Glutamatergic neuron (in vitro differentiated cells): ENCODE measurements around the gene RASSF7. TPM values are rescaled to one million over a fixed set of nuclear protein-coding genes. Genes with fewer than 3 reads are reported as not detected.

Experiments
- DNase-seq: peaks from one replicate; pipeline ENCODE4 v3.0.0; 2022
- H3K27ac Mint-ChIP-seq: one replicate; pipeline ENCODE4 v1.8.0; 2020; ENCODE audit warnings: mild to moderate bottlenecking, mixed read lengths, inconsistent platforms; ENCODE audit not compliant: unreplicated experiment
- H3K27me3 Mint-ChIP-seq: one replicate; pipeline ENCODE4 v1.8.0; 2020; ENCODE audit warnings: mild to moderate bottlenecking, moderate library complexity, mixed read lengths, inconsistent platforms; ENCODE audit not compliant: unreplicated experiment
- H3K36me3 Mint-ChIP-seq: one replicate; pipeline ENCODE4 v1.8.0; 2020; ENCODE audit warnings: mild to moderate bottlenecking, mixed read lengths, inconsistent platforms; ENCODE audit not compliant: unreplicated experiment
- H3K4me1 Mint-ChIP-seq: one replicate; pipeline ENCODE4 v1.8.0; 2020; ENCODE audit warnings: mild to moderate bottlenecking, low read depth, mixed read lengths, inconsistent platforms; ENCODE audit not compliant: unreplicated experiment
- H3K4me3 Mint-ChIP-seq: one replicate; pipeline ENCODE4 v1.8.0; 2020; ENCODE audit warnings: mild to moderate bottlenecking, mixed read lengths, inconsistent platforms; ENCODE audit not compliant: unreplicated experiment
- H3K9me3 Mint-ChIP-seq: one replicate; pipeline ENCODE4 v1.8.0; 2020; ENCODE audit warnings: mild to moderate bottlenecking, moderate library complexity, mixed read lengths, inconsistent platforms; ENCODE audit not compliant: unreplicated experiment
- total RNA-seq: library from RNA; stranded (reverse); fragmentation: NEBNext Ultra II Directional; extraction: Animal tissue kit (Norgen Biotek cat#: 25700); gene quantifications from one replicate; pipeline ENCODE4 v1.2.1, GENCODE V29; 2021; ENCODE audit not compliant: unreplicated experiment
- TF ChIP-seq, protein P1 (sequence below): fragments of 200-600 bp; sonication (generic); IDR thresholded peaks from one replicate; pipeline ENCODE4 v1.5.0; 2021; ENCODE audit not compliant: partially characterized antibody, unreplicated experiment

The RASSF7 gene
- total RNA-seq, 1 donor from 2014 or later = 9.4 TPM

DNA sequence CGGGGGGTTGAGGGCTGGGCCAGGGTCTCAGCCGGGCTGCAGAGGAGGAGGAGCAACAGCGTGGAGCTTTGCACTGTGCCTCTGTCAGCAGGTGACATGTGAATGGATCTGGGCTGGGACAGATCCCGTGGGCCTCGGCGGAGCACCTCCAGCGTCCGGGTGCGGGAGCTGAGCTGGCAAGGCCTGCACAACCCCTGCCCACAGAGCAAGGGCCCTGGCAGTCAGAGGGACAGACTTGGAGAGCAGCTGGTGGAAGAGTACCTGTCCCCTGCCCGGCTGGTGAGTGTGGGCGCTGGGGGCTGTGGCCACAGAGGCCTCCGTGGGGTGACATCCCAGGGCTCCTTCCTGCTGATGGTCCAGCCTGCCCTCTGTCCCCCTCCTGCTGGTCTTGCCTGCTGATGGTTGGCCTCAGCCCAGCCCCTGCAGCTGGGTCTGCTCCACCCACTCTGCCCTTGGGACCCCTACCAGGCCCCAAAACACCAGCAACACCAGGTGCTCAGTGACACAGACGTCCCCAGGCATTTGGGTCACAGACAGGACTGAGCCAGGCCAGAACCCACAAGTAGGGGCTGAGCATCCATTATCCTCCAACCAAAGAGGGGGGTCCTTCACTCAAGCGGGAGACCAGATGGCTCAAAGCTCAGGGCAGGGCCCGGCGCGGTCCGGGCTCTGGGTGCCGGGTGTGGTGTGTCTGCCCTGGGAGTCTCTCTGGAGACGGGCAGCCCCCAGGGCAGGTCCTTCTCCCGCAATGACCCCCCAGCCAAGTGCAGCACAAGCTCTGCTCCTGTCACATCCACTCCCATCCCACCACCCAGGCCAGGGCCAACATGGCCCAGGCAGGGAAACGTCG is 20.0 kb upstream of the RASSF7 start:
- H3K27ac Mint-ChIP-seq = no peak overlapping the region
- DNase-seq = peak; percentile 19
- no peaks in the 10 kb centered on the region for H3K36me3 Mint-ChIP-seq
- no peaks in the 10 kb centered on the region for H3K4me1 Mint-ChIP-seq
- H3K4me3 Mint-ChIP-seq = no peak overlapping the region
- TF ChIP-seq, protein P1, sequence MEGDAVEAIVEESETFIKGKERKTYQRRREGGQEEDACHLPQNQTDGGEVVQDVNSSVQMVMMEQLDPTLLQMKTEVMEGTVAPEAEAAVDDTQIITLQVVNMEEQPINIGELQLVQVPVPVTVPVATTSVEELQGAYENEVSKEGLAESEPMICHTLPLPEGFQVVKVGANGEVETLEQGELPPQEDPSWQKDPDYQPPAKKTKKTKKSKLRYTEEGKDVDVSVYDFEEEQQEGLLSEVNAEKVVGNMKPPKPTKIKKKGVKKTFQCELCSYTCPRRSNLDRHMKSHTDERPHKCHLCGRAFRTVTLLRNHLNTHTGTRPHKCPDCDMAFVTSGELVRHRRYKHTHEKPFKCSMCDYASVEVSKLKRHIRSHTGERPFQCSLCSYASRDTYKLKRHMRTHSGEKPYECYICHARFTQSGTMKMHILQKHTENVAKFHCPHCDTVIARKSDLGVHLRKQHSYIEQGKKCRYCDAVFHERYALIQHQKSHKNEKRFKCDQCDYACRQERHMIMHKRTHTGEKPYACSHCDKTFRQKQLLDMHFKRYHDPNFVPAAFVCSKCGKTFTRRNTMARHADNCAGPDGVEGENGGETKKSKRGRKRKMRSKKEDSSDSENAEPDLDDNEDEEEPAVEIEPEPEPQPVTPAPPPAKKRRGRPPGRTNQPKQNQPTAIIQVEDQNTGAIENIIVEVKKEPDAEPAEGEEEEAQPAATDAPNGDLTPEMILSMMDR = no peak
- peaks cover 5% of the 10 kb centered on the region for H3K9me3 Mint-ChIP-seq
- H3K27me3 Mint-ChIP-seq = peaks cover 4% of the 10 kb centered on the region

DNA sequence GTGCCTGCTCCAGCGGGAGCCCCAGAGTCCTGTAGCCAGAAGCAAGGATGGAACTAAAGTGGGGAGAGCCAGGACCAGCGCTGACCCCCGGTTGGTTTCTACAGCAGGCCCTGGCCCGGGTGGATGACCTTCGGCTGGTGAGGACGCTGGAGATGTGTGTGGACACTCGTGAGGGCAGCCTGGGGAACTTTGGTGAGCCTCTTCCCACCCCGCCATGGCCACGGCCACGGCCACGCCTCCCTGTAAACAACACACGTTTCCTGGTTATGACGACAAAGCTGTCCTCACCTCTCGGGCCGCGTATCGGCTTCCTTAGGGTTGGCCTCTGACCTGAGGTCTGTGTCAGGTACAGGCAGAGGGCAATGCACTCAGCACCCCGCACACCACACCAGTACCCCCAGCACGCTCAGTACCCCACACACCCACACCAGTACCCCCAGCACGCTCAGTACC is 19.3 kb upstream of the RASSF7 start:
- H3K27me3 Mint-ChIP-seq = no peaks in the 10 kb centered on the region
- peaks cover under 1% of the 10 kb centered on the region for H3K9me3 Mint-ChIP-seq
- DNase-seq = peak; percentile 18
- no peaks in the 10 kb centered on the region for H3K36me3 Mint-ChIP-seq
- no peak overlapping the region for H3K27ac Mint-ChIP-seq
- no peaks in the 10 kb centered on the region for H3K4me1 Mint-ChIP-seq
- TF ChIP-seq, protein P1 = no peak
- H3K4me3 Mint-ChIP-seq = no peak overlapping the region

DNA sequence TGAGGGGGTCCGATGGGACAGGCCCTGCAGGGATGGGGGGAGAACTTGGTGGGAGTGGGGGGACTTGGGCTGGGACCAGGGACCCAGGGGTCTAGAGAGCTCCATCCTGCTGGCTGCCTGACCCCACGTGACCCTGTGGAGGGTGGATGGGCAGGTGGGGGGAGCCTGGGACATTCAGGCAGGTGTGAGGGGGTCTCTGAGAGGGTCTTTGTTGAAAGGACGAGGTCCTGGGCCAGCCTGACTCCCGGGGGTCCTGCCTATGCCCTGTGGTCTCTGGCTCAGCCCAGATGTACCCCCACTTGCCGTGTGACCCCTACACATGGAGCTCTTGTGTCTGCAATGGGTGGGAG is 16.0 kb upstream of the RASSF7 start:
- Mint-ChIP-seq H3K36me3 (no peaks in the 10 kb centered on the region), H3K9me3 (peaks cover 3% of the 10 kb centered on the region), H3K4me3 (no peak overlapping the region), H3K27ac (no peak overlapping the region), H3K4me1 (peaks cover 6% of the 10 kb centered on the region), H3K27me3 (peaks cover 4% of the 10 kb centered on the region)
- no peak for DNase-seq
- TF ChIP-seq, protein P1 = no peak

DNA sequence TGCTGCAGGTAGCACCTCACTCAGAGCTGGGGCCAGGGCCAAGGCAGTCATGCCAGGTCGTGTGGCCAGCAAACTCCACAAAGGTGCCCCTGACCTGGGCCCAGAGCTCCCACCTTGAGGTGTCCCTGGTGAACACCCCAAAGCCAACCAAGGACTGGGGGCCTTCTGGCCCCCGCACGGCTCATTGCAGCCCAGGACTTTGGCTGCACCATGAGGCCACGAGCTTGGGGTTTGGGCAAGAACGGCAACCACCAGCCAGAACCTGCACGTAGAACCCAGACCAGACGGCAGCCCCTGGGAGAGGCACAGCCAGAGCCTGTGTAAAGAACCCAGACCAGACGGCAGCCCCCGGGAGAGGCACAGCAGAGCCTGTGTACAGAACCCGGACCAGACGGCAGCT is 15.6 kb upstream of the RASSF7 start:
- H3K27ac Mint-ChIP-seq = peak overlapping the region; percentile 48
- DNase-seq = no peak
- peaks cover 3% of the 10 kb centered on the region for H3K9me3 Mint-ChIP-seq
- peaks cover 6% of the 10 kb centered on the region for H3K4me1 Mint-ChIP-seq
- TF ChIP-seq, protein P1 = no peak
- H3K4me3 Mint-ChIP-seq = no peak overlapping the region
- peaks cover 4% of the 10 kb centered on the region for H3K27me3 Mint-ChIP-seq
- H3K36me3 Mint-ChIP-seq = no peaks in the 10 kb centered on the region

DNA sequence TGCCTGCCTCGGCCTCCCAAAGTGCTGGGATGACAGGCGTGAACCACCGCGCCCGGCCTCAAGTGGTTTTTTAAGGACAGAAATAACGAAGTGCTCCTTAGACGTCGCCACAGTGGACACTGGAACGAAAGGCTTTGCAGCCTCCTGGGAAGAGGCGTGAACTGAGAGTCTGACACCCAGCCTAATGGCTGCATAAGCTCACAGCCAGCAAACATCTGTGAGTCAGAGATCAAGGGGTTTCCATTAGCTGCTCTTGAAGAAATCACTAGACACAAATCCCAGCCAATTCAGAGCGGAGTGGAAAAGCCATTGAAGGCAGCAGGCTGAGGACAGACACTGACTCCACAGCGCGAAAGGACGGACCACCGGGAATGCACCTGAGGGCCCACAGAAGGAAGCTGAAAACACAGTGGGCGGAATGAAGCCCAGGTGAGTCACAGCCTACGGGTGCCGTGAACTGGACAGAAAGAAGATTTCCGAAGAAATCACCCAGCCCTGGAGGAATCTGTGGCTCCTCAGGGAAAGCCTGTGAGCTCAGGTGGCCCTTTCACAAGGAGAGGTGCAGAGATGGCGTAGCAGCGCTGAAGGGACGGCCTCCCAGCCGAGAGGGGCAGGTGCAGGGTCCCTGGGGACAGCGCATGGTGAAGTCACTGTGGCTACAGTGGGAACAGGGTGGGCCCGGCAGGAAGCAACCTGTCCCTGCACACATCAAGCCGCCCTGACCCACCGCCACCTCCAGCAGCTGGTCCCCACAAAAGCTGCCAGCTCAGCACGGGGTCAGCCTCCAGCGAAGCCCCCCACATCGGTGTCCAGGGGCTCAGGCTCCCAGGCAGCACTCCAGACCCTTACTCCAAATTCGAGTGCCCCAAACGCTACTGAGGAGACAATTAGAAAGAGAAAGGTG is 11.8 kb upstream of the RASSF7 start:
- H3K4me3 Mint-ChIP-seq = peak overlapping the region; percentile 55
- TF ChIP-seq, protein P1 = no peak
- peaks cover 7% of the 10 kb centered on the region for H3K4me1 Mint-ChIP-seq
- no peaks in the 10 kb centered on the region for H3K36me3 Mint-ChIP-seq
- no peak for DNase-seq
- H3K9me3 Mint-ChIP-seq = peaks cover 4% of the 10 kb centered on the region
- peak overlapping the region; percentile 92 for H3K27ac Mint-ChIP-seq
- H3K27me3 Mint-ChIP-seq = peaks cover 8% of the 10 kb centered on the region
